T-helper 1 cell treated with Interleukin-12 subunit alpha and Interleukin-12 subunit beta and Interleukin-4 antibody, amounts not matched to agents 30 ng/mL and 1 ng/mL, for 36 hours (primary cell): ENCODE measurements around the gene SLC5A12. TPM values are rescaled to one million over a fixed set of nuclear protein-coding genes. Genes with fewer than 3 reads are reported as not detected.
"Not testable (repeated sequence)": the region's sequence is repeated elsewhere in the genome, so short reads cannot be mapped to it uniquely, and the experiment has no call there.

Source experiments
- intact Hi-C: fragments of 100-400 bp; cut with micrococcal nuclease; formaldehyde crosslinking; loops from one replicate; pipeline ENCODE4 v1.15.1; 2024
- total RNA-seq: library from RNA; stranded (reverse); gene quantifications from 2 replicates; pipeline ENCODE4 v1.2.3, GENCODE V29; 2022

The SLC5A12 gene
- total RNA-seq, 1 donor from 2014 or later: not detected

GRCh38 chr11:26662916-26663315 is 58.9 kb downstream of the SLC5A12 start:
- intact Hi-C loops: no loop called here

- intact Hi-C loops: no loop called here
Measured at GRCh38 chr11:26655287-26655686, 66.6 kb downstream of the SLC5A12 start.

- intact Hi-C loops: no loop called here
Measured at GRCh38 chr11:26651916-26652315, 69.9 kb downstream of the SLC5A12 start.

- intact Hi-C loops: loop anchor here (1.0 to 5.0 kb wide), 2 partner anchors 353 to 368 kb away; no protein-coding TSS in a partner anchor
Measured at GRCh38 chr11:26649884-26650283, 72.0 kb downstream of the SLC5A12 start.

- intact Hi-C loops: not testable (repeated sequence)
Measured at GRCh38 chr11:26643314-26643713, 78.5 kb downstream of the SLC5A12 start.

GRCh38 chr11:26632691-26633159 is 89.1 kb downstream of the SLC5A12 start:
- intact Hi-C loops: no loop called here

- intact Hi-C loops: no loop called here
Measured at GRCh38 chr11:26626346-26626745, 95.5 kb downstream of the SLC5A12 start.

GRCh38 chr11:26623076-26623659 is 98.7 kb downstream of the SLC5A12 start:
- intact Hi-C loops: no loop called here

GRCh38 chr11:26622181-26622580 is 99.7 kb downstream of the SLC5A12 start:
- intact Hi-C loops: no loop called here

GRCh38 chr11:26621132-26621531 is 100.7 kb downstream of the SLC5A12 start:
- intact Hi-C loops: no loop called here

- intact Hi-C loops: no loop called here
Measured at GRCh38 chr11:26620282-26621045, 101.4 kb downstream of the SLC5A12 start.

GRCh38 chr11:26618441-26618840 is 103.4 kb downstream of the SLC5A12 start:
- intact Hi-C loops: no loop called here

Other genes with a start within 250 kb of the SLC5A12 start
- not detected in 2 replicates for gene MUC15, start 149.8 kb downstream of the SLC5A12 start, total RNA-seq